ENCODE measurements around the gene NUP160.
"Not testable (repeated sequence)": the region's sequence is repeated elsewhere in the genome, so short reads cannot be mapped to it uniquely, and the experiment has no call there.

NUP160 gene

DNA sequence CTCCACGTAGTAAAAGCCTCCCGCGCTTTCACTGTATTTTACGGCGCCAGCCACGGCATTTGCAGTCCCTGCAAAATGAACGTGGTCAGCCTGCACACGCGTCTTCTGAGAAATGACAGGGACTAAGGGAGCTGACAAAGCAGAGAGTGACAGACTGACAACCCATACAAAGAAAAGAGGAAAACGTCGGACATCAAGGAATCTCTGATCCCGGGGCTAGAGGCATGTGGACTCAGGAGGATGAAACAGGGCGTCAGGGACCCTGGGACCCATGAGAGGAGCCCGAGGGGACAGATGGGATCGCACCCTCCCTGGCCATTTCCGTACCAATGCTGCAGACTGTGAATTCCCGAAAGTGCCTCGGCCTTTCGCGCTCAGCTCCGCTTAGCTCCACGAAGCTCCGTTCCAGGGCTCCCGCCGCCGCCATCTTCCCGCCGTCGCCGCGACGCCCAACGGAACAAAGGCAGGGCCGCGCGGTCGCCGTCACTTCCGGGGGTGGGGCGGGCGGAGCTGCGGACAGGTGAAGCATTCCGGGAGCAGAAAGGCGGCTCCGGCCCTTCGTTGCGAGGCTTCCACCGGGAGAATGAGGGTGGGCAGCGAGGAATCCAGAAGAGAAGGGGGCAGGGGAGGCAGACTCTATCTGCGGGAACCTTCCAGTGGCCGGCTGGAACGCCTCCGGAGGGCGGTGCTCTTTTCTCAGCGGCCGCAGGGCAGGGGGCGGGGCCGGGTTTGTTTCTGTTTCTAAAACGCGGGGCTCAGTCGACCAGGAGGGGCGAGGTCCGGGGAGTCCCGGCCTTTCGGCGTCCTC lies at the start of gene NUP160:
NUP160 (minus strand) TSS at position 459 of the 808 bp plus-strand sequence; CDS start at position 427, 32 bp downstream.
- DNase-seq (ENCODE audit: low read depth, low spot score), result peak; percentile 80

DNA sequence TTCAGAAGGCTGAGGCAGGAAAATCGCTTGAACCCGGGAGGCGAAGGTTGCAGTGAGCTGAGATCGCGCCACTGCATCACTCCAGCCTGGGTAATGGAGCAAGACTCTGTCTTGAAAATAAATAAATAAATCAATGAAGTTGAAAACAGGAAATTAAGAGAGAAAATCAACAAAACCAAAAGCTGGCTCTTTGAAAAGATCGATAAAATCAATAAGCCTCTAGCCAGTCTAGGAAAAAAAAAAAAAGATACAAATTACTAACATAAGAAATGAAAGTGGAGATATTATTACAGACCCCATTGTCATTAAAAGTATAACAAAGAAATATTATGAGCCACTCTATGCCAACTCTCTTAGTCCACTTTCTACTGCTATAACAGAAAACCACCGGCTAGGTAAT lies 48.0 kb upstream of the NUP160 start:
- no peak for DNase-seq (ENCODE audit: low read depth, low spot score)

DNA sequence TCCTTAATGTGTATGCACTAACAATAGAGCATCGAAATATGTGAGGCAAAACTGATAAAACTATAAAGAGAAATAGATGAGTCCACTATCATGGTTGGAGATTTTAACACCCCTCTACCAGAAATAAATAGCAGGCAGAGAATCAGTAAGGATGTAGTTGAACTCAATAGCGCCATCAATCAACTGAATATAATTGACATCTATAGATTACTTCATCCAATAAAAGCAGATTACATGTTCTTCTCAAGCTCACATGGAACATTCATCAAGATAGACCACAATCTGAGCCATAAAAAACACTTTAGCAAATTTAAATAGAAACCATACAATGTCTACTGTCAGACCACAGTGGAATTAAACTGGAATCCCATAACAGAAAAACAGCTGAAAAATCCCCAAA lies 46.9 kb upstream of the NUP160 start:
- no peak for DNase-seq (ENCODE audit: low read depth, low spot score)

DNA sequence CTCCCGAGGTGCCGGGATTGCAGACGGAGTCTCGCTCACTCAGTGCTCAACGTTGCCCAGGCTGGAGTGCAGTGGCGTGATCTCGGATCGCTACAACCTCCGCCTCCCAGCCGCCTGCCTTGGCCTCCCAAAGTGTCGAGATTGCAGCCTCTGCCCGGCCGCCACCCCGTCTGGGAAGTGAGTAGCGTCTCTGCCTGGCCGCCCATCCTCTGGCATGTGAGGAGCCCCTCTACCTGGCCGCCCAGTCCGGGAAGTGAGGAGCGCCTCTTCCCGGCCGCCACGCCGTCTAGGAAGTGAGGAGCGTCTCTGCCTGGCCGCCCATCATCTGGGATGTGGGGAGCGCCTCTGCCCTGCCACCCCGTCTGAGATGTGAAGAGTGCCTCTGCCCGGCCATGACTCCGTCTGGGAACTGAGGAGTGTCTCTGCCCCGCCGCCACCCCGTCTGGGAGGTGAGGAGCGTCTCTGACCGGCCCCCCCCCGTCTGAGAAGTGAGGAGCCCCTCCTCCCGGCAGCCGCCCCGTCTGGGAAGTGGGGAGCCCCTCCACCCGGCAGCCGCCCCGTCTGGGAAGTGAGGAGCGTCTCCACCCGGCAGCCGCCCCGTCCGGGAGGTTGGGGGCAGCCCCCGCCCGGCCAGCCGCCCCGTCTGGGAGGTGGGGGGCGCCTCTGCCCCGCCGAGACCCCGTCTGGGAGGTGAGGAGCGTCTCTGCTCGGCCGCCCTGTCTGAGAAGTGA lies 44.6 kb upstream of the NUP160 start:
- not testable (repeated sequence) for DNase-seq (ENCODE audit: low read depth, low spot score)

DNA sequence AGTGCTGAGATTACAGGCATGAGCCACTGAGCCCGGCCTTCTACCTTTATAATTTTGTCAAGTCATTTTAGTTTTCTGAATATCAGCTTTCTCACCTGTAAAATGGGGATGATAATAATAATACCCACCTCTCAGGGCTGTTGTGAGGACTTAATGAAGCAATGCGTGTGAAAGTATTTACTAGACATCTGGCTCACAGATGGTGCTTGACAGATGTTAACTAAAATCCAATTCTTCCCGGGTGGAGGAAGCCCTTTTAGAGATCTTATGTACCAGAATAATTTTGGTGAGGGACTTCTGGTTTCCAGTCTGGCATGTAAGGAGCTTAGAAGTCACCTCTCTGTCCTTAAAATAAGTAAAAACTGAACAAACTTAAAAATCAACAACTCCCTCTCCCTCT lies 43.7 kb upstream of the NUP160 start:
- no peak for DNase-seq (ENCODE audit: low read depth, low spot score)

DNA sequence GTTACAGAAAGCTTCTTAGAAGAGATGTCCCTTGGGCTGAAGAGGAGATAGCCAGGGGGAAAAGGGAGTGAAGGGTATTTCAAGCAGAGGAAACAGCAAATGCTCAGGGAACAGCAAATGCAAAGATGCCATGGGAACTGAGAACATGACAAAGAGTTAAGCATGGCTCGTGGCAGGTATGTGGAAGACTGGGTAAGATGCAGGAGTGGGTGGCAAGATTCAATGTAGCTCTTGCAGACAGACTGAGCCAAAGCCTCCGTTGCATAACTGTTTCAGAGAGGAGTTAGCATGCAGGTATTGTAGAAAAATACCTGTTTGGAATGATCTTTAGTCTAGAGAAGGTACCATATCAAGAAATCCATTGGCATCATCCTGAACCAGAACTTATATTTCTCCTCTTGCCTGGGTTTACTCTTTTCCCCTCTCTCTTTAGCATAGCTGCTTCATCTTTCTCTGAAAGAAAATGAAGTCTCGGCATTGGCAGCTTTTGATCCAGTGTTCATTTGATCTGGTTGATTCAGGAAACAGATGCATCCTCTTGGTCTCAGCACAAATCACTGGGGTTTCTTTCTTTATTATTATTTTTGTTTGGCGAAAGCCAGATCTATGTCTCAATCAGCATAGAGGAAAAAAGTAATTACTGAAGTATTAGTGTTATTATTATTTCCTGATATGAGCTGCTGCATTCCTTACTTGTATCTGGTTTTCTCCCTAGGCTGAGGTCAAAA lies 41.7 kb upstream of the NUP160 start:
- DNase-seq (ENCODE audit: low read depth, low spot score), result no peak

- no peak for DNase-seq (ENCODE audit: low read depth, low spot score)
Measured at GRCh38 chr11:47887910-47888569, 39.9 kb upstream of the NUP160 start.

- no peak for DNase-seq (ENCODE audit: low read depth, low spot score)
Measured at GRCh38 chr11:47886096-47886495, 37.9 kb upstream of the NUP160 start.

DNA sequence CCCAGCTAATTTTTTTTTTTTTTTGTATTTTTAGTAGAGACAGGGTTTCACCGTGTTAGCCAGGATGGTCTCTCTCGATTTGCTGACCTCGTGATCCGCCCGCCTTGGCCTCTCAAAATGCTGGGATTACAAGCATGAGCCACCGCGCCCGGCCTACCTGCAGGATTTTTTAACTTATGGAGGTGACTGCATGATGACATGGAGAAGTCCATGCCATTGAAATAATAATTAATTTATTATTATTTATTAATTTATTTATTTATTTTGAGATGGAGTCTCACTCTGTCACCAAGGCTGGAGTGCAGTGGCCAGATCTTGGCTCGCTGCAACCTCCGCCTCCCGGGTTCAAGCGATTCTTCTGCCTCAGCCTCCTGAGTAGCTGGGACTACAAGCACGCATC lies 34.3 kb upstream of the NUP160 start:
- not testable (repeated sequence) for DNase-seq (ENCODE audit: low read depth, low spot score)

GRCh38 chr11:47881145-47881544 lies 33.0 kb upstream of the NUP160 start:
- DNase-seq (ENCODE audit: low read depth, low spot score), result no peak

- no peak for DNase-seq (ENCODE audit: low read depth, low spot score)
Measured at GRCh38 chr11:47879259-47880158, 31.4 kb upstream of the NUP160 start.

DNA sequence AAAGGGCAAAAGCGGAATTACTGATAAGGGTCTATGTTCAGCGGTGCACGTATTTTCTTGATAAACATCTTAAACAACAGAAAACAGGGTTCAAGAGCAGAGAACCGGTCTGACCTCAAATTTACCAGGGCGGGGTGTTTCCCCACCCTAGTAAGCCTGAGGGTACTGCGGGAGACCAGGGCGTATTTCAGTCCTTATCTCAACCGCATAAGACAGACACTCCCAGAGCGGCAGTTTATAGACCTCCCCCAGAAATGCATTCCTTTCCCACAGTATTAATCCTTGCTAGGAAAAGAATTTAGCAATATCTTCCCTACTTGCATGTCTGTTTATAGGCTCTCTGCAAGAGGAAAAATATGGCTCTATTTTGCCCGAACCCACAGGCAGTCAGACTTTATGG lies 27.7 kb upstream of the NUP160 start:
- DNase-seq (ENCODE audit: low read depth, low spot score), result not testable (repeated sequence)

DNA sequence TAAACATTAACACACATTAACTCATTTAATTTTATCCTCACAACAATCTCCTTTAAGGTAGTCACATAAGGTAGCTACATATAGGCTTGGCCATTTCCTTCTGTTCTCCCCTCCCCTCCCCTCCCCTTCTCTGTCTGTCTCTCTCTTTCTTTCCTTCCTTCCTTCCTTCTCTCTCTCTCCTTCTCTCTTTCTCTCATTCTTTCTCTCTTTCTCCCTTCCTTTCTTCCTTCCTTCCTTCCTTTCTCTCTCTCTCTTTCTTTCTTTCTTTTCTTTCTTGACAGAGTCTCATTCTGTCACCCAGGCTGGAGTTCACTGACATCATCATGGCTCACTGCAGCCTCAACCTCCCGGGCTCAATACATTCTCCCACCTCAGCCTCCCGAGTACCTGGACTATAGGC lies 22.3 kb upstream of the NUP160 start:
- no peak for DNase-seq (ENCODE audit: low read depth, low spot score)

- DNase-seq (ENCODE audit: low read depth, low spot score), result no peak
Measured at GRCh38 chr11:47869544-47870393, 21.6 kb upstream of the NUP160 start.

GRCh38 chr11:47867823-47868222 lies 19.7 kb upstream of the NUP160 start:
- no peak for DNase-seq (ENCODE audit: low read depth, low spot score)

- DNase-seq (ENCODE audit: low read depth, low spot score), result not testable (repeated sequence)
Measured at GRCh38 chr11:47866892-47867291, 18.7 kb upstream of the NUP160 start.

DNA sequence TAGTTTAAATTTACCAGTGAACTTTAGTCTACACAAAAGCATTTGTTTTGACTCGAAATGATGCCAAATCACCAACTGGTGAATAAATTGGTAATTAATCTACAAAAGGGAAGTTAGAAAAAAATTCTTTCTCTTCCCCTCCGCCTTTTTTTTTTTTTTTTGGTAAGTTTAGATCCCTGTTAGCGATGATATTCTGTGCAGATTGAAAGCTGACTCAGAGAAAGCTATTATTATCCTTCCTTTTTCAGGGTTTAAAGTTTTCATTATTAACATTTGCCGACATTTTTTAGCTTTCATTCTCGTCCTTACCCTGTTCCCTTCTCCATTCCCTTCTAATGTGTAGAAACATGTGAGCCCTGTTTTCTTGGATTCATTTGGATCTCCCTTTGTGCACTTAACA lies 16.8 kb upstream of the NUP160 start:
- no peak for DNase-seq (ENCODE audit: low read depth, low spot score)

GRCh38 chr11:47863898-47864430 lies 15.8 kb upstream of the NUP160 start:
- DNase-seq (ENCODE audit: low read depth, low spot score), result no peak

DNA sequence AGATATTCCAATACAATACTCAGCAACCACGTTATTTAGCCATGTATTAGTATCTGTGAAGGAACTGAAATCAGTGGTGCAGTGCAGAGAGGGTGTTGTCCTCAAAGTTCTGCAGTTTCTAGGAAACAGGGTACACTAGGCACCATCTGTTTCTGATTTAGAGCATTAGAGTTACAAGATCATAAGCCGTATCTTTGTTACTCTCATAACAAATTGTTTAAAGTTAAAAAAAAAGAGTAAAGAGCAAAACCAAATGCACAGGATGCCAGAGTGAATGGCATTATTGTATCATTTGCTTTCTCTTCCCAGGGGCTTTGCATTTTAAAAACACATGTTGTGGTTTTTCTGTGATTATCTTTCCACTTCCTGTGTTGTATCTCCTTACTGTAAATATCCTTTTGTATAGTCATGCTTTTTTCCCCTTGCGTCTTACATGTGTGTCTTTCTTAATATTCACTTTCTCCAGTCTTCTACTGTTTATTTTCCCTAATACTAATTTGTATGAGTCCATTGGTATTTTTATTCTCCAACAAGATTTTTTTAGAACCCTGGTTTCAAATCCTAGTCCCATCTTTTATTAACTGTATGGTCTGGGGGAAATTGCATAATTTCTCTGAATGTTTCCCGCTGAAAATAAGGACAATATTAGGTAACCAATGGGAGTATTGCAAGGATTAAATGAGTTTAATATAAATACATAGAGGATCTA lies 15.2 kb upstream of the NUP160 start:
- DNase-seq (ENCODE audit: low read depth, low spot score), result no peak
